A673 (cell line): ENCODE results near the gene PHF21A.

Experiments used
- CTCF ChIP-seq: fragments of 300-800, 200-600 bp; sonication (generic); conservative IDR thresholded peaks from 2 replicates; pipeline ENCODE4 v1.5.1; 2017; ENCODE audit warnings: low read depth, mild to moderate bottlenecking, antibody characterized with exemption, low read length, moderate library complexity, mixed read lengths
- EZH2 ChIP-seq: fragments of 200-600 bp; sonication (generic); IDR thresholded peaks from 2 replicates; pipeline ENCODE4 v1.6.1; 2017; ENCODE audit warnings: borderline replicate concordance, low read depth, mild to moderate bottlenecking, mixed read lengths, antibody characterized with exemption, low read length; ENCODE audit not compliant: poor library complexity, severe bottlenecking

- TF ChIP-seq CTCF, result no peak
- TF ChIP-seq EZH2, result no peak
Observed at GRCh38 chr11:45934580-45935318, 186.5 kb downstream of the PHF21A start.
